Measurements from ENCODE around the gene PTPN2.

- TF ChIP-seq CTCF (IDR thresholded peaks at IDR 0.05) (no peak), POLR2A (IDR thresholded peaks at IDR 0.05) (no peak)
Measured at GRCh38 chr18:12839057-12839525, 44.9 kb downstream of the PTPN2 start.
